Neuron (in vitro differentiated cells): Measurements from ENCODE around the gene F5.
"Not testable (repeated sequence)": the region's sequence is repeated elsewhere in the genome, so short reads cannot be mapped to it uniquely, and the experiment has no call there.

Experiments used
- H2AFZ ChIP-seq: one replicate; pipeline ENCODE4 v1.6.1; 2013; ENCODE audit warnings: low read depth, mild to moderate bottlenecking, inconsistent platforms, low read length, moderate library complexity
- H3K27me3 ChIP-seq: one replicate; pipeline ENCODE4 v1.6.1; 2013; ENCODE audit warnings: low read length; ENCODE audit not compliant: insufficient read depth
- H3K36me3 ChIP-seq: one replicate; pipeline ENCODE4 v1.6.1; 2013; ENCODE audit warnings: low read length; ENCODE audit not compliant: insufficient read depth
- H3K4me1 ChIP-seq: one replicate; pipeline ENCODE4 v1.6.1; 2013; ENCODE audit warnings: low read length; ENCODE audit not compliant: insufficient read depth
- H3K4me3 ChIP-seq: 2 replicates; pipeline ENCODE4 v1.5.1; 2013; ENCODE audit warnings: mild to moderate bottlenecking, low read length, moderate library complexity
- H3K9me3 ChIP-seq: one replicate; pipeline ENCODE4 v1.6.1; 2013; ENCODE audit warnings: low read length

F5 gene

GRCh38 chr1:169548282-169548681 lies 38.0 kb downstream of the F5 start:
- Histone ChIP-seq H3K9me3 (no peaks in the 10 kb centered on the region), H3K4me1 (no peaks in the 10 kb centered on the region), H2AFZ (no peak overlapping the region)

GRCh38 chr1:169546087-169546995 lies 39.9 kb downstream of the F5 start:
- H3K36me3 ChIP-seq = no peaks in the 10 kb centered on the region
- no peak overlapping the region for H3K4me3 ChIP-seq
- H3K4me1 ChIP-seq = no peaks in the 10 kb centered on the region
- no peaks in the 10 kb centered on the region for H3K9me3 ChIP-seq
- no peak overlapping the region for H2AFZ ChIP-seq
- H3K27me3 ChIP-seq = no peaks in the 10 kb centered on the region

More at GRCh38 chr1:169548282-169548681, 38.0 kb downstream of the F5 start:
- Histone ChIP-seq H3K36me3 (no peaks in the 10 kb centered on the region), H3K27me3 (no peaks in the 10 kb centered on the region), H3K4me3 (no peak overlapping the region)

DNA sequence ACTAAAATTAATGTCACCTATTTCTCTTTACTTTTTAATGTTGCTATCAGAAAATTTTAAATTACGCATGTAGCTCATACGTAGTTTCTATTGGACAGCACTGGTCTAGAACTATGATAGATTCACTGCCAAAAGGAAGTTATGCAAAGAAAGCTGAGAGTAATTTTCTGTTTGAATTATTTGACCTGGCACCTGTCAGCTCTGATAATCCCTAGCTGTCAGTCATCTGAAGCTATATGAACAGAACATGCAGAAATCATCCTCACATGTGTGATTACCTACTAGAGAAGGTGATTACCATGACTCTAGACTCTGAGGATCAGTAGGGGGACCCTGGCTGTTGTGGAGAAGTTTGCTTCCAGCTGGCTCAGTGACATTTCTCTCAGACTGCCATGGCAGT lies 40.8 kb downstream of the F5 start:
- Histone ChIP-seq H2AFZ (no peak overlapping the region), H3K9me3 (no peaks in the 10 kb centered on the region), H3K4me3 (no peak overlapping the region), H3K36me3 (no peaks in the 10 kb centered on the region), H3K4me1 (no peaks in the 10 kb centered on the region), H3K27me3 (no peaks in the 10 kb centered on the region)

DNA sequence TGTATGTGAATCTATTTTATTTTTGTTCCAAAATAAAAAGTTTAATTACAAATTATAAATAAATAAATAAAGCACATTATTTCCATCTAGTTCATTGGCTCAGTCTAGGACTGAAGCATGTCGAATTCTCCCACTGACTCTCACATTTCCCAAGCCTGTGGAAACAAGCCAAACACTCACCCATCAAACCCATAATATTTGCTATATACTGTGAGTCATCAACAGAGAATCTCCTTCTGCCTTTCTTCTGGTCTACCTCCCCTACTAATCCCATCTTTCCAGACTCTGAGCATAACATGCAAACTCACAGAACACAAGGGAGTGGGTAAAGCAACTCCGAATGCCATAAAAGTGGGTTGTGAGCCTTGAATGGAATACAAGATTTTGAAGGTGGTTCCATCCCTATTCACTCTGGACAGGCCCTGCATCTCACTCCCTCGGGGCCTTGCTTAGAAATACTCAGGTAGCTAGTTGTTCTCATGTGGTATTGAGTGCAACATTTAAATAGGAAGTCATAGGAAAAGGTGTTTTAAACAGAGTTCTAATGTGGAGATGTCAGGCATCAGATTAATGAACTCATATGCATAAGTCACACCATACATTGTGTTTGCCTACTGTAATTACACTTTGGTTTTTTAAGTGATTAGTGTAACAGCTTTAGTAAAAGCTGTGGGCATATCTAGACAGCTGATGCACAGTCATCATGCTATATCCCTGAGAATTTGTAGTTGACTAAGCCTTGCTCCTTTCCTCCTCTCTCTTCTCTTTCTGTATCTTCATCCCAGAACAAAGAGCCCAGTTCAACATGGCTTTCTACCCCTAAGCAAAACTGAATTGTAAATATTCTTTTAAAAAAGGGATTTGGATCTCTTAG lies 47.0 kb downstream of the F5 start:
- no peaks in the 10 kb centered on the region for H3K9me3 ChIP-seq
- no peaks in the 10 kb centered on the region for H3K4me1 ChIP-seq
- H3K4me3 ChIP-seq = no peak overlapping the region
- H2AFZ ChIP-seq = no peak overlapping the region
- H3K27me3 ChIP-seq = no peaks in the 10 kb centered on the region
- no peaks in the 10 kb centered on the region for H3K36me3 ChIP-seq

DNA sequence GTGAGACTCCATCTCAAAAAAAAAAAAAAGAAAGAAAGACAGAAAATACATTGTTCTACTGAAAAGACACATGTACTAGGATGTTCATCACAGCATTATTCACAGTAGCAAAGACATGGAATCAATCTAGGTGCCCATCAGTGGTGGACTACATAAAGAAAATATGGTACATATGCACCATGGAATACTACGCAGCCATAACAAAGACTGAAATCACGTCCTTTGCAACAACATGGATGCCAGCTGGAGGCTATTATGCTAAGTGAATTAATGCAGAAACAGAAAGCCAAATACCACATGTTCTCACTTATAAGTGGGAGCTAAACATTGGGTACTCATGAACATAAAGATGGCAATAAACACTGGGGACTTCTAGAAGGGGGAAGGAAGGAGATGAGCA lies 51.6 kb downstream of the F5 start:
- Histone ChIP-seq H3K27me3 (no peaks in the 10 kb centered on the region), H3K4me3 (no peak overlapping the region), H3K4me1 (no peaks in the 10 kb centered on the region), H3K9me3 (no peaks in the 10 kb centered on the region), H2AFZ (no peak overlapping the region), H3K36me3 (no peaks in the 10 kb centered on the region)

DNA sequence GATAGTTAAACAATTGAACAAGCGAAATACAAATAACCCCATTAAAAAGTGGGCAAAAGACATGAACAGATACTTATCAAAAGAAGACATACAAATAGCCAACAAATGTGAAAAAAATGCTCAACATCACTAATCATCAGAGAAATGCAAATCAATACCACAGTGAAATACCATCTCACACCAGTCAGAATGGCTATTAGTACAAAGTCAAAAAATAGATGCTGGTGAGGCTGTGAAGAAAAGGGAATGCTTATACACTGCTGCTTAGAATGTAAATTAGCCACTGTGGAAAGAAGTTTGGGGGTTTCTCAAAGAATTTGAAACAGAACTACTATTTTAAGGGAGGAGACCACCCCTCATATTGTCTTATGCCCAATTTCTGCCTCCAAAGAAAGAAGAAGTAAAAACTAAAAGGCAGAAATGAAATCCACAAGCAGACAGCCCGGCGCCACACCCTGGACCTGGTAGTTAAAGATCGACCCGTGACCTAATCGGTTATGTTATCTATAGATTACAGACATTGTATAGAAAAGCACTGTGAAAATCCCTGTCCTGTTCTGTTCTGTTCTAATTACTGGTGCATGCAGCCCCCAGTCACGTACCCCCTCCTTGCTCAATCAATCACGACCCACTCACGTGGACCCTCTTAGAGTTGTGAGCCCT lies 52.6 kb downstream of the F5 start:
- not testable (repeated sequence) for H2AFZ ChIP-seq, H3K27me3 ChIP-seq, H3K4me1 ChIP-seq, H3K9me3 ChIP-seq, H3K4me3 ChIP-seq, H3K36me3 ChIP-seq

DNA sequence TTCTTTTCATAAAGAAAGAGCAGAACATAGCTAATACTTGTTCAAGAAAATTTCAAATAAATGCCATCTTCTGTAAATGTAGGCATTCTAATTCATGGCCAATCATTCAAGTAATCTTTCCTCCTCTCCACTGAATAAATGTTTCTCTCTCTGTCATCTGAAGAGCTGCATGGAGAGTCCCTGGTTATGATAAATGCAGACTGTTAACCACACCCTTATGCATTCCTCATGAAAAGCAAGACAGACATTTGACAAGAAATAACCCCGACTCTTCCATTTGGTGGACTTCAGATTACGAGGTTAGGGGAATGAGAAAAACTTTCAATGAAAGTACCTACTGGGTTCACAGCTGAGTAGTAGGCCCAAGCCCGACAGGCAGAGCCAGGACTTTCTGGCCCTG lies 55.8 kb downstream of the F5 start:
- Histone ChIP-seq H2AFZ (no peak overlapping the region), H3K9me3 (no peaks in the 10 kb centered on the region)

GRCh38 chr1:169529068-169529642 lies 57.1 kb downstream of the F5 start:
- no peak overlapping the region for H2AFZ ChIP-seq
- no peaks in the 10 kb centered on the region for H3K9me3 ChIP-seq
- no peaks in the 10 kb centered on the region for H3K36me3 ChIP-seq
- H3K27me3 ChIP-seq = peaks cover 4% of the 10 kb centered on the region
- H3K4me1 ChIP-seq = no peaks in the 10 kb centered on the region
- H3K4me3 ChIP-seq = no peak overlapping the region

More for the DNA sequence above, 55.8 kb downstream of the F5 start:
- no peak overlapping the region for H3K4me3 ChIP-seq
- H3K36me3 ChIP-seq = no peaks in the 10 kb centered on the region
- H3K27me3 ChIP-seq = peaks cover 4% of the 10 kb centered on the region
- no peaks in the 10 kb centered on the region for H3K4me1 ChIP-seq

DNA sequence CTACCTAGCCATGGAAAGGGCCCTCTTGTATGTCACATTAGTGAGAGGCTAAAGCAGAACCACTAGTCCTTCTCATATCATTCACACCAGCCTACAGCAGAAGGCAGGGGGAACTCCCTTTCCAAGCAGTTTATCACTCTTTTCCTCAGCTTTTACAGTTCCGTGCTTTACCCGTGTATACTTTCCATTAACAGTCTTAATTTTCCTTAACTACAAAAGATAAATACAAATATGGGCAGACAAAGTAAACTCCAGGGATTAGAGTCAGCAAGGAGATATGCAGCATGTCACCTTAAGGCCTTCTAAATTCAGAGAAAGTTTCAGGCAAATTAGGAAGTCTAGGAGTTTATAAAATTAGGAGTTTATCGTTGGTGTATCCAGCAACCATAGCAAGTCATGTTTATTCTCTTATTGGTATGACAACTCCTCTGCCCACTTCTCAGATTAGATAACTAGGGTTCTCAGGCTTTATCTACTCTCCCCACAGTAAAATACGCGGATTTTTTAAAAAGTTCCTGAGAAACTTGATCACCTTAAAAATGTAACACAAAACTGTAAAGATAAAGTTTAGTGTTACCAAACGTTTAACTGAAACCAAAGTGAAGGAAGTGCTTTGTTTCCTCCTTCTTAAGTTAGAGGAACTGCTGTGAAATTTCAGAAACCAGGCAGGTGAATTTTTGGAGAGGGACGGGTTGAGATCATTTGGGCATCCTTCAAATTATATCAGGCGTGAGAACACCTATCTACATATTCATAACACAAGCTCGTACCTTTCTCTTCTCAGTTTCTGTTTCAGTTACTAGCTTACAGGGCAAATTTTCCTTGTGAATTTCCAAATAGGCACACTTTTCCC lies 57.8 kb downstream of the F5 start:
- H3K9me3 ChIP-seq = no peaks in the 10 kb centered on the region

DNA sequence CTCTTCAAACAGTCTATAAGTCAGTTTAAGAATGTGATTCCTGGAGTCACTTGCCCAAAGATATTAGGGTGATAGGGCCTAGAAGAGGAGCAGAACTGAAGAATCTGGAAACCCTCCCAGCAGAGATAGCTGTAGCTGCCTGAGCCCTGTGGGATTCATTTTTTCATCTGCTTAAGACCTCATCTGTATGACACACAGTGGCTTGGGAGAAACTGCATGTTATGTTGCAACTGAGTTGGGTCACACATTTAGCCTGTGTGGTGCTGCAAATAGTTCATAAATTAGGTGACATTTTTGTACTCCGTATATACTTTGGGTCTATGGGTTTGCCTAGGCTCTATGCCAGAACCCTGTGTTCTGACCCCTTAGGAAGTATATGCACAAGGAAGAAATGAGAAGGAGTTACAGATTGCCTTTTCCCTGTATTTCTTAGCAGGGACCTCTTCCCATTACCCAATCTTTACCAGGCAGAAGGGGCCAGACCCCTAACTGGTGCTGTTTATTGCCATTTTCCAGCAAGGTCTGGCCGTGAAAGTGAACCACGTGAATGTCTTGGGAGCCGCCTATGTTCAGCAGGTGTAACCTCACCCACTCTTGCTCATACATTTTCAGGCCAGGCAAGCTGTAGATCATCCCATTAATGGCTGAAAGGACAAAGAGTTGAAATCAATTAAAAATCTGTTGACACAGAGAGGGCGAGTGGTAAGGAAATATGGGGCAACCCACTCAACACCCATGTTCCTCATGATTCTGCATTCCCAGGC lies 58.6 kb downstream of the F5 start:
- H3K36me3 ChIP-seq = no peaks in the 10 kb centered on the region
- H3K4me1 ChIP-seq = no peaks in the 10 kb centered on the region
- H2AFZ ChIP-seq = no peak overlapping the region
- H3K9me3 ChIP-seq = no peaks in the 10 kb centered on the region
- H3K4me3 ChIP-seq = no peak overlapping the region
- peaks cover 4% of the 10 kb centered on the region for H3K27me3 ChIP-seq

More for the DNA sequence above, 57.8 kb downstream of the F5 start:
- Histone ChIP-seq H2AFZ (no peak overlapping the region), H3K27me3 (peaks cover 4% of the 10 kb centered on the region), H3K36me3 (no peaks in the 10 kb centered on the region), H3K4me3 (no peak overlapping the region), H3K4me1 (no peaks in the 10 kb centered on the region)

GRCh38 chr1:169527001-169527400 lies 59.3 kb downstream of the F5 start:
- H3K9me3 ChIP-seq = no peaks in the 10 kb centered on the region

More at GRCh38 chr1:169527001-169527400, 59.3 kb downstream of the F5 start:
- Histone ChIP-seq H2AFZ (no peak overlapping the region), H3K4me1 (no peaks in the 10 kb centered on the region), H3K27me3 (peaks cover 4% of the 10 kb centered on the region), H3K4me3 (no peak overlapping the region), H3K36me3 (no peaks in the 10 kb centered on the region)
